Measurements from ENCODE around the gene TRIM77.
"Not testable (repeated sequence)": the region's sequence is repeated elsewhere in the genome, so short reads cannot be mapped to it uniquely, and the experiment has no call there.

The TRIM77 gene

GRCh38 chr11:89737116-89737515 is 27.0 kb downstream of the TRIM77 start:
- Histone ChIP-seq H3K9ac (ENCODE audit: low read length) (no peak overlapping the region), H3K27me3 (ENCODE audit: control insufficient read depth, insufficient read depth, low read length) (no peaks in the 10 kb centered on the region), H3K4me3 (ENCODE audit: low read length) (no peak overlapping the region), H3K27ac (ENCODE audit: low read depth, low read length) (no peak overlapping the region), H3K4me1 (ENCODE audit: control insufficient read depth, insufficient read depth, low read length) (no peaks in the 10 kb centered on the region), H3K36me3 (ENCODE audit: control insufficient read depth, insufficient read depth, low read length) (no peaks in the 10 kb centered on the region)

GRCh38 chr11:89741406-89741805 is 31.3 kb downstream of the TRIM77 start:
- H3K9ac ChIP-seq (ENCODE audit: low read length); H3K27ac ChIP-seq (ENCODE audit: low read depth, low read length); H3K4me3 ChIP-seq (ENCODE audit: low read length); H3K4me1 ChIP-seq (ENCODE audit: control insufficient read depth, insufficient read depth, low read length); H3K27me3 ChIP-seq (ENCODE audit: control insufficient read depth, insufficient read depth, low read length); H3K36me3 ChIP-seq (ENCODE audit: control insufficient read depth, insufficient read depth, low read length): not testable (repeated sequence)

- not testable (repeated sequence) for H3K36me3 ChIP-seq (ENCODE audit: control insufficient read depth, insufficient read depth, low read length); H3K4me3 ChIP-seq (ENCODE audit: low read length); H3K4me1 ChIP-seq (ENCODE audit: control insufficient read depth, insufficient read depth, low read length); H3K27me3 ChIP-seq (ENCODE audit: control insufficient read depth, insufficient read depth, low read length); H3K9ac ChIP-seq (ENCODE audit: low read length); H3K27ac ChIP-seq (ENCODE audit: low read depth, low read length)
These were observed 34.1 kb downstream of the TRIM77 start for GRCh38 chr11:89744158-89744557.

GRCh38 chr11:89750822-89751221 is 40.7 kb downstream of the TRIM77 start:
- H3K27me3 ChIP-seq (ENCODE audit: control insufficient read depth, insufficient read depth, low read length); H3K36me3 ChIP-seq (ENCODE audit: control insufficient read depth, insufficient read depth, low read length); H3K4me1 ChIP-seq (ENCODE audit: control insufficient read depth, insufficient read depth, low read length); H3K4me3 ChIP-seq (ENCODE audit: low read length); H3K27ac ChIP-seq (ENCODE audit: low read depth, low read length); H3K9ac ChIP-seq (ENCODE audit: low read length): not testable (repeated sequence)
